PC-3 (cell line): ENCODE data around the gene DMKN.

Experiments used
- EZH2 ChIP-seq: fragments of 300-600 bp; sonication (generic); IDR thresholded peaks from one replicate; pipeline ENCODE4 v1.6.1; 2017; ENCODE audit warnings: antibody characterized with exemption, mild to moderate bottlenecking, low read length; ENCODE audit not compliant: unreplicated experiment
- TF ChIP-seq, protein P1 (sequence below): fragments of 300-600 bp; sonication (generic); conservative IDR thresholded peaks from 2 replicates; pipeline ENCODE4 v1.5.1; 2017; ENCODE audit warnings: antibody characterized with exemption, low read depth, mild to moderate bottlenecking, low read length

DNA sequence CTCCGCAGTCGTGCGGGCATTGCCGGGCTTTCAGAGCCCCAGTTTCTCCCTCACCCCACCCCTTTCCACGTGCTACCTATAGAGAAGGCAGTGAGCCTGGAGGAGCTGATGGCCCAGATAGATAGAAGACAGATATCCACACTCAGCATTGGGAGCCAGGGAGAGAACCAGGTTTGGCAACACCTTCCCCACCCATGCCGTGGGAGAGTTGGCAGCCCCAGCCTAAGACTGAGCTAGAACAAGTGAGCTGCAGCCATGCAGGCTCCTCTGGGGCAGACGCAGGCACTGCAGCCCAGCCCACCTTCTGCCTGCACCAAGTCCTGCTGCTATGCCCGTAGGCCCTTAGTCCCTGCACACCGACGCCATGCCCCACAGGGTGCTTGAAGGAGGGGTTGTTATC, 12.8 kb downstream of the DMKN start:
- no peak for TF ChIP-seq EZH2
- TF ChIP-seq, protein P1, sequence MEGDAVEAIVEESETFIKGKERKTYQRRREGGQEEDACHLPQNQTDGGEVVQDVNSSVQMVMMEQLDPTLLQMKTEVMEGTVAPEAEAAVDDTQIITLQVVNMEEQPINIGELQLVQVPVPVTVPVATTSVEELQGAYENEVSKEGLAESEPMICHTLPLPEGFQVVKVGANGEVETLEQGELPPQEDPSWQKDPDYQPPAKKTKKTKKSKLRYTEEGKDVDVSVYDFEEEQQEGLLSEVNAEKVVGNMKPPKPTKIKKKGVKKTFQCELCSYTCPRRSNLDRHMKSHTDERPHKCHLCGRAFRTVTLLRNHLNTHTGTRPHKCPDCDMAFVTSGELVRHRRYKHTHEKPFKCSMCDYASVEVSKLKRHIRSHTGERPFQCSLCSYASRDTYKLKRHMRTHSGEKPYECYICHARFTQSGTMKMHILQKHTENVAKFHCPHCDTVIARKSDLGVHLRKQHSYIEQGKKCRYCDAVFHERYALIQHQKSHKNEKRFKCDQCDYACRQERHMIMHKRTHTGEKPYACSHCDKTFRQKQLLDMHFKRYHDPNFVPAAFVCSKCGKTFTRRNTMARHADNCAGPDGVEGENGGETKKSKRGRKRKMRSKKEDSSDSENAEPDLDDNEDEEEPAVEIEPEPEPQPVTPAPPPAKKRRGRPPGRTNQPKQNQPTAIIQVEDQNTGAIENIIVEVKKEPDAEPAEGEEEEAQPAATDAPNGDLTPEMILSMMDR, result no peak
